Right lobe of liver (tissue), 4 donors: ENCODE data around the gene VSTM2B.
"Not testable (repeated sequence)": the region's sequence is repeated elsewhere in the genome, so short reads cannot be mapped to it uniquely, and the experiment has no call there.

Experiments used
- POLR2A ChIP-seq: fragments of 450-650 bp; IDR thresholded peaks from one replicate; pipeline ENCODE4 v1.6.1; 2017; ENCODE audit warnings: antibody characterized with exemption, mild to moderate bottlenecking
- TF ChIP-seq, protein P1 (sequence below), 4 donors: fragments of 200-600 bp in 3 of 4; fragments of 450-650 bp in 1 of 4; IDR thresholded peaks; one replicate each; pipeline versions ENCODE4 v1.5.1 to v1.8.0; 2016 to 2022; ENCODE audit warnings: antibody characterized with exemption in 4 of 4, mild to moderate bottlenecking in 2 of 4
- donor health status: DM: no; HTN: no; CAD: no.
- donor health status: DM: no; HTN: no; CAD: no.
- donor health status: DM: no; HTN: yes; CAD: no.

DNA sequence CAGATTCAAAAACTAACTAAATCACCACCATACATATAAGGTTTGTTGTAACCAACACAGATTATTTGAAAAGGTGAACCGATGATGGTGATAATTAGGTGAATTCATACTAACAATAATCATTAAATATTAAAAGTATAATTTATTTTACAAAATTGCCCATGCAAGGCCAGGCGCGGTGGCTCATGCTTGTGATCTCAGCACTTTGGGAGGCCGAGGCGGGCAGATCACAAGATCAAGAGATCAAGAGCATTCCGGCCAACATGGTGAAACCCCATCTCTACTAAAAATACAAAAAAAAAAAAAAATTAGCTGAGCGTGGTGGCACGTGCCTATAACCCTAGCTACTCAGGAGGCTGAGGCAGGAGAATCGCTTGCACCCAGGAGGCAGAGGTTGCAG, 38.8 kb upstream of the VSTM2B start:
- TF ChIP-seq, protein P1, sequence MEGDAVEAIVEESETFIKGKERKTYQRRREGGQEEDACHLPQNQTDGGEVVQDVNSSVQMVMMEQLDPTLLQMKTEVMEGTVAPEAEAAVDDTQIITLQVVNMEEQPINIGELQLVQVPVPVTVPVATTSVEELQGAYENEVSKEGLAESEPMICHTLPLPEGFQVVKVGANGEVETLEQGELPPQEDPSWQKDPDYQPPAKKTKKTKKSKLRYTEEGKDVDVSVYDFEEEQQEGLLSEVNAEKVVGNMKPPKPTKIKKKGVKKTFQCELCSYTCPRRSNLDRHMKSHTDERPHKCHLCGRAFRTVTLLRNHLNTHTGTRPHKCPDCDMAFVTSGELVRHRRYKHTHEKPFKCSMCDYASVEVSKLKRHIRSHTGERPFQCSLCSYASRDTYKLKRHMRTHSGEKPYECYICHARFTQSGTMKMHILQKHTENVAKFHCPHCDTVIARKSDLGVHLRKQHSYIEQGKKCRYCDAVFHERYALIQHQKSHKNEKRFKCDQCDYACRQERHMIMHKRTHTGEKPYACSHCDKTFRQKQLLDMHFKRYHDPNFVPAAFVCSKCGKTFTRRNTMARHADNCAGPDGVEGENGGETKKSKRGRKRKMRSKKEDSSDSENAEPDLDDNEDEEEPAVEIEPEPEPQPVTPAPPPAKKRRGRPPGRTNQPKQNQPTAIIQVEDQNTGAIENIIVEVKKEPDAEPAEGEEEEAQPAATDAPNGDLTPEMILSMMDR (IDR thresholded peaks at IDR 0.05) = not testable (repeated sequence)
- not testable (repeated sequence) for TF ChIP-seq POLR2A
